Astrocyte (in vitro differentiated cells and primary cell): Measurements from ENCODE around the gene CNGB1. TPM values are rescaled to one million over a fixed set of nuclear protein-coding genes. Genes with fewer than 3 reads are reported as not detected.
"Not testable (repeated sequence)": the region's sequence is repeated elsewhere in the genome, so short reads cannot be mapped to it uniquely, and the experiment has no call there.

ENCODE experiments used
- DNase-seq: peaks from one replicate; pipeline ENCODE4 v3.0.0-alpha.2; 2010; ENCODE audit warnings: low read depth
- FAIRE-seq: peaks from 2 replicates; lab custom pipeline; 2011; peaks lifted over from hg19 to GRCh38; lab: Jason Lieb, UNC
- H2AFZ ChIP-seq: 2 replicates; pipeline ENCODE4 v1.6.0; 2012; ENCODE audit warnings: low read depth, low read length, inconsistent platforms
- H3K27ac ChIP-seq: 2 replicates; pipeline ENCODE4 v1.5.1; 2011; ENCODE audit warnings: low read depth, low read length, inconsistent platforms
- H3K27me3 ChIP-seq: 2 replicates; pipeline ENCODE4 v1.6.0; 2011; ENCODE audit warnings: low read length, inconsistent platforms; ENCODE audit not compliant: insufficient read depth
- H3K36me3 ChIP-seq: 2 replicates; pipeline ENCODE4 v1.5.1; 2011; ENCODE audit warnings: low read length, inconsistent platforms; ENCODE audit not compliant: insufficient read depth
- H3K4me1 ChIP-seq: 2 replicates; pipeline ENCODE4 v1.5.1; 2011; ENCODE audit warnings: low read length, inconsistent platforms; ENCODE audit not compliant: insufficient read depth
- H3K4me2 ChIP-seq: 2 replicates; pipeline ENCODE4 v1.6.0; 2012; ENCODE audit warnings: low read length, inconsistent platforms
- H3K4me3 ChIP-seq: 2 replicates; pipeline ENCODE4 v1.5.1; 2011; ENCODE audit warnings: low read depth, mild to moderate bottlenecking, low read length, inconsistent platforms; ENCODE audit not compliant: insufficient read depth
- H3K79me2 ChIP-seq: 2 replicates; pipeline ENCODE4 v1.6.0; 2012; ENCODE audit warnings: mild to moderate bottlenecking, low read length, inconsistent platforms; ENCODE audit not compliant: insufficient read depth
- H3K9ac ChIP-seq: 2 replicates; pipeline ENCODE4 v1.6.0; 2012; ENCODE audit warnings: mild to moderate bottlenecking, low read length, inconsistent platforms
- H3K9me3 ChIP-seq: 2 replicates; pipeline ENCODE4 v1.5.1; 2012; ENCODE audit warnings: low read depth, mild to moderate bottlenecking, low read length, inconsistent platforms; ENCODE audit not compliant: insufficient read depth
- H4K20me1 ChIP-seq: 2 replicates; pipeline ENCODE4 v1.6.0; 2012; ENCODE audit warnings: low read length, inconsistent platforms; ENCODE audit not compliant: insufficient read depth
- H3K27ac Mint-ChIP-seq: one replicate; pipeline ENCODE4 v1.8.0; 2021; ENCODE audit warnings: mild to moderate bottlenecking, mixed read lengths; ENCODE audit not compliant: unreplicated experiment
- H3K27me3 Mint-ChIP-seq: one replicate; pipeline ENCODE4 v1.8.0; 2021; ENCODE audit warnings: low read depth, mixed read lengths; ENCODE audit not compliant: unreplicated experiment
- H3K36me3 Mint-ChIP-seq: one replicate; pipeline ENCODE4 v1.8.0; 2021; ENCODE audit warnings: low read depth, mixed read lengths; ENCODE audit not compliant: unreplicated experiment
- H3K4me1 Mint-ChIP-seq: one replicate; pipeline ENCODE4 v1.8.0; 2021; ENCODE audit warnings: low read depth, mixed read lengths; ENCODE audit not compliant: unreplicated experiment
- H3K4me3 Mint-ChIP-seq: one replicate; pipeline ENCODE4 v1.8.0; 2021; ENCODE audit warnings: mild to moderate bottlenecking, moderate library complexity, mixed read lengths; ENCODE audit not compliant: unreplicated experiment
- H3K9me3 Mint-ChIP-seq: one replicate; pipeline ENCODE4 v1.8.0; 2021; ENCODE audit warnings: mild to moderate bottlenecking, mixed read lengths; ENCODE audit not compliant: unreplicated experiment
- EZH2 ChIP-seq: IDR thresholded peaks from 2 replicates; pipeline ENCODE4 v1.6.1; 2012; ENCODE audit warnings: mild to moderate bottlenecking, low read length, inconsistent platforms; ENCODE audit not compliant: insufficient read depth
- total RNA-seq: library from RNA; stranded (reverse); gene quantifications from 2 replicates; pipeline ENCODE4 v1.2.1, GENCODE V29; 2021
- TF ChIP-seq, protein P1 (sequence below): IDR thresholded peaks from 2 replicates; pipeline ENCODE4 v1.5.1; 2011; ENCODE audit warnings: low read depth, mild to moderate bottlenecking, inconsistent platforms, low read length, moderate library complexity; ENCODE audit not compliant: insufficient read depth

The CNGB1 gene
- total RNA-seq, 1 donor from 2014 or later: not detected

GRCh38 chr16:57917489-57917888, 53.4 kb downstream of the CNGB1 start:
- H3K79me2 ChIP-seq, H3K9me3 Mint-ChIP-seq, H3K4me3 ChIP-seq, H3K36me3 ChIP-seq, H3K27ac ChIP-seq, DNase-seq, H3K4me1 Mint-ChIP-seq, H2AFZ ChIP-seq, H3K9ac ChIP-seq, FAIRE-seq, H3K36me3 Mint-ChIP-seq, H4K20me1 ChIP-seq, H3K9me3 ChIP-seq, H3K4me1 ChIP-seq, H3K4me2 ChIP-seq, H3K27ac Mint-ChIP-seq, H3K4me3 Mint-ChIP-seq: not testable (repeated sequence)
- H3K27me3 Mint-ChIP-seq: peaks cover 37% of the 10 kb centered on the region
- H3K27me3 ChIP-seq: peaks cover 19% of the 10 kb centered on the region

GRCh38 chr16:57916735-57917438, 54.0 kb downstream of the CNGB1 start:
- no peaks in the 10 kb centered on the region for H3K9me3 ChIP-seq
- H3K9me3 Mint-ChIP-seq: peaks cover 4% of the 10 kb centered on the region
- H2AFZ ChIP-seq: no peak overlapping the region
- no peak overlapping the region for H3K4me2 ChIP-seq
- no peak for DNase-seq
- H3K27me3 Mint-ChIP-seq: peaks cover 39% of the 10 kb centered on the region
- H3K36me3 Mint-ChIP-seq: no peaks in the 10 kb centered on the region
- H3K27ac ChIP-seq: no peak overlapping the region
- TF ChIP-seq, protein P1, sequence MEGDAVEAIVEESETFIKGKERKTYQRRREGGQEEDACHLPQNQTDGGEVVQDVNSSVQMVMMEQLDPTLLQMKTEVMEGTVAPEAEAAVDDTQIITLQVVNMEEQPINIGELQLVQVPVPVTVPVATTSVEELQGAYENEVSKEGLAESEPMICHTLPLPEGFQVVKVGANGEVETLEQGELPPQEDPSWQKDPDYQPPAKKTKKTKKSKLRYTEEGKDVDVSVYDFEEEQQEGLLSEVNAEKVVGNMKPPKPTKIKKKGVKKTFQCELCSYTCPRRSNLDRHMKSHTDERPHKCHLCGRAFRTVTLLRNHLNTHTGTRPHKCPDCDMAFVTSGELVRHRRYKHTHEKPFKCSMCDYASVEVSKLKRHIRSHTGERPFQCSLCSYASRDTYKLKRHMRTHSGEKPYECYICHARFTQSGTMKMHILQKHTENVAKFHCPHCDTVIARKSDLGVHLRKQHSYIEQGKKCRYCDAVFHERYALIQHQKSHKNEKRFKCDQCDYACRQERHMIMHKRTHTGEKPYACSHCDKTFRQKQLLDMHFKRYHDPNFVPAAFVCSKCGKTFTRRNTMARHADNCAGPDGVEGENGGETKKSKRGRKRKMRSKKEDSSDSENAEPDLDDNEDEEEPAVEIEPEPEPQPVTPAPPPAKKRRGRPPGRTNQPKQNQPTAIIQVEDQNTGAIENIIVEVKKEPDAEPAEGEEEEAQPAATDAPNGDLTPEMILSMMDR: no peak
- no peak for TF ChIP-seq EZH2
- H3K4me3 ChIP-seq: no peak overlapping the region
- no peak for FAIRE-seq
- no peaks in the 10 kb centered on the region for H3K4me1 ChIP-seq
- H3K4me1 Mint-ChIP-seq: no peaks in the 10 kb centered on the region
- no peaks in the 10 kb centered on the region for H4K20me1 ChIP-seq
- no peaks in the 10 kb centered on the region for H3K36me3 ChIP-seq
- H3K9ac ChIP-seq: no peak overlapping the region
- H3K79me2 ChIP-seq: no peaks in the 10 kb centered on the region
- H3K27ac Mint-ChIP-seq: no peak overlapping the region
- H3K4me3 Mint-ChIP-seq: no peak overlapping the region
- H3K27me3 ChIP-seq: peaks cover 20% of the 10 kb centered on the region

DNA sequence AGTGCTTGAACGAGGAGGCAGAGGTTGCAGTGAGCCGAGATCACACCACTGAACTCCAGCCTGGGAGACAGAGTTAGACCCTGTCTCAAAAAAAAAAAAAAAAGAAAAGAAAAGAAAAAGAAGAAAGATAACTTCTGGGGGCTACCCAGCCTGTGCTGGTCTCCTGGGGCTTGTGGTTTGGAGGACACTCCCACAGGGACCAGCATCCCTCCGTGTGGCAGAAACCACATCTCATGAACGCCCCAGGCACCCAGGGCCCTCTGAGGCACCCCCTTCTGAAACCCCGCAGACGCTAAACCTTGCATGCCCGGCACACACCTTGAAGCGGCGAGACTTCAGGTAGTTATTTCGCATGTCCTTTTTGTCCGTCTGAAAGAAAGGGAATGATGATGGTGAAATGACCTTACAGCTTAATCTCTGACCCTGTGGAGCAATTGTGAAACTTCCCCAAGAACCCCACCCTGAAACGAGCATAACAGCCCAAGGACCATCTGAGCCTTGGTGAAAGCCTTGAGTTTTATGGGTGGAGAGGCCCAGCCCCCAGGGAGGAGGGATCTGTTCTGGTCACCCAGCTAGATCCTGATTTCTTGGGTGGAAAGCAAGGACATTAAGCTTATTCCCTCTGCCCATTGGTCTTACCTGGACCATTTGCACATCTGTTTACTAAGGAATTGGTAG, 55.0 kb downstream of the CNGB1 start:
- H3K4me1 ChIP-seq: no peaks in the 10 kb centered on the region
- H3K4me2 ChIP-seq: no peak overlapping the region
- Mint-ChIP-seq H3K27ac (no peak overlapping the region), H3K4me3 (no peak overlapping the region), H3K4me1 (no peaks in the 10 kb centered on the region), H3K36me3 (no peaks in the 10 kb centered on the region), H3K9me3 (peaks cover 4% of the 10 kb centered on the region), H3K27me3 (peaks cover 39% of the 10 kb centered on the region)
- H3K27ac ChIP-seq: no peak overlapping the region
- H3K9ac ChIP-seq: no peak overlapping the region
- no peaks in the 10 kb centered on the region for H3K36me3 ChIP-seq
- no peak overlapping the region for H2AFZ ChIP-seq
- no peaks in the 10 kb centered on the region for H3K9me3 ChIP-seq
- H4K20me1 ChIP-seq: no peaks in the 10 kb centered on the region
- TF ChIP-seq, protein P1: no peak
- TF ChIP-seq EZH2: no peak
- H3K79me2 ChIP-seq: no peaks in the 10 kb centered on the region
- H3K4me3 ChIP-seq: no peak overlapping the region
- DNase-seq (no peak), FAIRE-seq (no peak)
- H3K27me3 ChIP-seq: peaks cover 18% of the 10 kb centered on the region
